Stimulated activated CD4-positive, alpha-beta T cell treated with anti-CD3 and anti-CD28 coated beads, Interleukin-12 subunit alpha, Interleukin-12 subunit beta, amount 100 ng/mL, for 4 hours (primary cell): ENCODE data around the gene UBAC2.
"Not testable (repeated sequence)": the region's sequence is repeated elsewhere in the genome, so short reads cannot be mapped to it uniquely, and the experiment has no call there.

Source experiments
- DNase-seq: peaks from one replicate; pipeline ENCODE4 v3.0.0-alpha.2; 2020

Gene UBAC2

DNA sequence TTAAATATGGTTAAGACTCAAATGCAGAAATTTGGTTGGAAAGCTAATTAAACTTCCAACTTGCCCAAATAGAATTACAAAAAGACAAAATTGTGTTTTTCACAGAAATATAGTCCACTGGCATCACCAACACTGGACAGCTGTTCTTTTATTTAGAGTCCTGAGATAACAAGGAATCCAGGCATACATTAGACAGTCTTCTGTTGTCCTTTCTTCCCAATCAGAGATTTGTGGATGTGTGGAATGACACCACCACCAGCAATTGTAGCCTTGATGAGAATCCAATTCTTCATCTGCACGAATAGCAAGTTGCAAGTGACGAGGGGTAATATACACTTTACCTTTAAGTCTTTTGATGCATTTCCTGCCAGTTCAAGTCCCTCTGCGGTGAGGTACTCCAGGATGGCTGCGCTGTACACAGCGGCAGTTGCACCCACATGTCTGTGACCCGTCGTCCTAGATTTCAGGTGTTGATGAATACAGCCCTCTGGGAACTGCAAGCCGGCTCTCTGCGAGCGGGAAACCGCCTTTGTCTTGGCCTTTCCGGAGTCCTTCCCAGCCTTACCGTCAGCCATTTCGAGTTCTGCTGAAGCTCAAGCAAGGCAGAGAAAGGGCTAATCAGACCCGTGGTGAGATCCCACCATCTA lies 14.7 kb downstream of the UBAC2 start:
- no peak for DNase-seq

DNA sequence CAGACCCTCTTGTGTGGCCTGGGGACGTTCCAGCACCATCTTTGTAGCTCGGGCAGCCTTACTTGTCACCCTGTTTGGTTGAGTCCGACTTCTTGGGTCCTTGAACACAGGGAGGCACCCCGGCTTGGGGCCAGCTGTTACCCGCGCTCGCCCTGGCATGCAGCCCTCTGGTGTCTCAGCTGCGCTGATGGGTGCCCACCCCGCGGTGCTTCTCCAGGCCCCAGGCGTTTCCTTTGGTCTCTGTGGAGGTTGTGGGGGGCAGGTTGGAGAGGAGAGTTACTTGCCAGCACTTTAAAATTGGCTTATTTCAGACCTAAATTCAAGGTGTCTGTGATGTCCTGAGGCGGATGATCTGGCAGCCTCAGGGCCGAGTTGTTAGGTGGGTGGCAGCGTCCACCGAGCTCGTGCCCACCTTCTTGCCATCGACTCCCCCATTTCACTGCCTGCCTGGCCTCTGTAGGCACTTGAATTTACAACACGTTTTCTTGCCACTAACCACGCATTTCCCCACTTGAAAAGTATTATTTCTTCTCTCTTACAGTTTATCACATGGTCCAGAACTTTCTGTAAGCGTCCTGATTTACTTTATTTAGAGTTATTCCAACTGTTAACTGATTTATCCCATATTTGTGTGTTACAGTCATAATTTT lies 16.9 kb downstream of the UBAC2 start:
- DNase-seq = no peak

DNA sequence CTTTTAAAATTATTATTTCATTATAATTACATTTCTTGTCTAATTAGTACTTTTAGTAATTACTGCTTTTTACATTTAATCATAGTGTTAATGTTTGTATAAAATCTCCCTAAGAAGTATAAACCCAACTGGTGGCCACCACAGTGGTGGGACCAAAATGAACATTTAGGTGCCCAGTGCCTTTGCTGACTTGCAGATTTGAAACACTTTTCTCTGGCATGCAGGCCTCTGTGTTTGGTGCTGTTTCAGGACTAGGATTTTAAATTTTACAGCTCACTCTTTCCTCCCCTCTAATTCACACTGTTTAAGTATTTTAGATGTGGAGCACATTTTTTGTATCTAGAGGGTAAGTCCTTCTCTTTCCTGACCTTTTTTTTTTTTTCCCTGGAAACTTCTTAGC lies 17.5 kb downstream of the UBAC2 start:
- no peak for DNase-seq

DNA sequence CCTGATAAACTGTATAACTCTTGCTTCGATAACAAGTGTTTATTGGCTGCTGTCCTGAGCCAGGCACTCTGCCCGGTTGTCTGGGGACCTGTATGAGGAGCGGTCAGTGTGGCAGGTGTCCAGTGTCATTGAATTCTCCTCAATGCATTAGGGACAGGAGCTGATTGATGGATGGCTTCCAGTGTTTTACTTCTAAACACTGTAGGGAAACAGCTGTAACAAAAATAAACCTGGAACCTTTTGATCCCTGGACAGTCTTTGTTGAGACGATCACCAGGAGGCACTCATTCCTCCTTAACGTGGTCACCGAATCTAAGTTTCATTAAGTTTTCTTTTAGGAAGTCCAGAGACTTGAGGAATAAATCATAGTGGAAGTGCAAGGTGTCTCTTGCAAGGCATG lies 17.9 kb downstream of the UBAC2 start:
- no peak for DNase-seq

DNA sequence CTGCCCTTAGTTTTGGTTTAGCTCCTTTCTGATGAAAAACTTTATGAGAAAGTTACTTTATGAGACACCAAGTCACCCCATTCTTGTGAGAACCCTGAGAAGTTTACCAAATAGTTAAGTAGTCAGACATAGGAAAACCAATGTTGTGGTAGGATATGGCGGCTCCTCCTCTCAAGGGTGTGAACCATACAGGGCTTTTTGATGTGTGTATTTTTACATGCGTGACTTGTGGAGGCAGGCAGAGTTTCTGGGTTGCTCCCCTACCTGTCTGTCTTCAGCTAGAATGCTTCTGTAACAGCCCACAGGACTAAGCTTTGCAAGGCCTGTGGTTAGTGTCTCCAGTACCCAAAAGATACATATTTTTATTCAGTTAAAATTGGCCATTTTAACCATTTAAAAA lies 18.3 kb downstream of the UBAC2 start:
- DNase-seq = no peak

DNA sequence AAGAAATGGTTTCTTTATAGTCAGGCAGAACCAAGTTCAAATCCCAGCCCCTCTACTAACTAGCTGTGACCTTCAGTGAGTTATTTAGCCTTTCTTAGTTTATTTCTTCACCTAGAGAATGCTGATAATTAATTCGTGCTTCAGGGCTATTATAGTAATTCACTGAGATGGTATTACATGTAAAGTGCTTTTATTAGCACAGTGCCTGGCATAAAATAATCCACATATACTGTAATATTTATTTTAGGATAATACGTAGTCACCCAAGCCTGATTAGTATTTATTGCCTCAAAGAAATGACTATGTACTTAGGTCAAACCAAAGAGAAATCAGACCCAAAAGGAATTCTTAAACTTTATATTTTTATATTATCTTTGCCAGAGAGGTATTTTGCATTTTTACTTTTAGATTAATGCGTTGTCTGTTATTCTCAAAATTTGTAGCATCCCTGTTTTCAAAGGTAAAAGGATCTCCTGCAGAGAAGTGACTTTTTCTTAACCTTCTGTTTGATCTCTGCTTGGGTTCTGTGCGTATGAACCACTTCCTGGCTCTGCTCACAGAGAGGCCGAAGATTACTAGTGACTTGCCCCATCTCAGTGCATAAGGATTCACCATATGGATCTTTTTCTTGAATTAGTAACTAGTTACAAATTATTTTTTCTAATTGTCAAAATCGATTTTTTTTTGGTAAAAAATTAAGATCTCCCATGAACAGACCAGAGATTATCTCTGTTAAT lies 19.7 kb downstream of the UBAC2 start:
- no peak for DNase-seq

DNA sequence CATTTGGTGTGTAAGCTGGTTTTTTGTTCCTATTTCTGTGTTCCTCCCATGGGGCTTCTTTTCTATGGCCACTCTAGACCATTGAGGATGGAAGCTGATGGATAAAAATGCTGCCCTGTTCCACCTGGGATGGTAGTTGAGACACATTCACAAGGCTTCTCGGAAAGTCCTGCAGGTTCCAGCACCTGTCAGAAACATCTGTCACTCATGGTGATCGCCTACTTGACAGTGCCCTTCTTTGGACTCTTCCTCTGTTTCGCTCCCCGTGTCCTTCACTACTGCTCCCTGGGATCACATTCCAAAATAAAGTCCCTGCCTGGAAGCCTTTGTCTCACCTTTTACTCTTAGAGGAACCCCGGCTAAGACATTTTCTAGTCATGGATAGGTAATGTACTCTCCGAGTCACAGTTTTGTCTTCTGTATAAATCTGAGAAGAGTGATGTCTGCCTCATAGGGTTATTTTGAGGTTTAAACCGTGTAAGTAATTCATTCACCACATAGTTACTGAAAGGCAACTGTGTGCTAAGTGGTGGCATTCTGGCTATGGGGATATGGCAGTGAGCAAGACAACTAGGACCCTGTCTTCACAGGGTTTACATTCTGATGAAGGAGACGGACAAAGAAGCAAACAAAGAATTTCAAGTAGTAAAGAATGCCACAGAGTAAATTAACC lies 21.0 kb downstream of the UBAC2 start:
- no peak for DNase-seq

DNA sequence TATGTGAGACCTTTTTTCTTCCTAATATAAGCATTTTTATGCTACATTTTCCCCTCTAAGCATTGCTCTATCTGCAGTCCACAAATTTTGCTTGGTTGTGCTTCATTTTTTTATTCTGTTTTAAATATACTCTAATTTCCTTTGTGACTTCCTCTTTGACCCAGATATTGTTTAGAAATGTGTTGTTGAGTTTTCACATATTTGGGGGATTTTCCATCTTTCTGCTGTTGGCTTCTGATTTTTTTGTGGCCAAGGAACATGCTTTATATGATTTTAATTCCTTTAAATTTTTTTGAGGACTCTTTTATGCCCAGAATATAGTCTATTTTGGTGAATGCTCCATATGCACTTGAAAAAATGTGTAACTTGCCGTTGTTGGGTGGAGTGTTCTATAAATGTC lies 22.9 kb downstream of the UBAC2 start:
- no peak for DNase-seq

DNA sequence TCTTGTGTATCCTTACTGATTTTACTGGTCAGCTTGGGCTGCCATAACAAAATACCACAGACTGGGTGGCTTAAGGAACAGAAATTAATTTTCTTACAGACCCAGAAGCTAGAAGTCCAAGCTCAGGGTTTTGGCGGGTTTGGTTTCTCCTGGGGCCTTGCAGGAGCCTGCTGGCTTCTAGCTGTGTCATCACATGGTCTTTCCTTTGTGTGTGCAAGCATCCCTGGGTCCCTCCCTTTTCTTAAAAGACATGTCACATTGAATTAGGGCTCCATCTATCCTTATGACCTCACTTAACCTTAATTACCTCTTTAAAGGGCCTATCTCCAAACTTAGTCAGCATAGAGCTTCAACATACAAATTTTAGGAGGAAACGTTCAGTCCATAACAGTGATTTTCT lies 23.4 kb downstream of the UBAC2 start:
- no peak for DNase-seq

DNA sequence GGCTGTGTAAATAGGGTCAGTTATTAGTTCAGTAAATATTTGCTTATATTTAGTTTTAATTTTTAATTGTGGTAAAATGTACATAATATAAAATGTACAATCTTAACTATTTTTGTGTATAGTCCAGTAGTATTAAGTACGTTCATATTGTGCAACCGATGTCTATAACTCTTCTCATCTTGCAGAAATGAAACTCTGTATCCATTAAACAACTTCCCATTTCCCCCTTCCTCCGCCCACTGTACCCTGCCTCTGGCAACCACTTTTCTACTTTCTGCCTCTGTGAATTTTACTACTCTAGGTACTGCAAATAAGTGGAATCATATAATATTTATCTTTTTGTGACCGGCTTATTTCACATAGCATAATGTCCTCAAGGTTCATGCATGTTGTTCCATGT lies 24.4 kb downstream of the UBAC2 start:
- no peak for DNase-seq

DNA sequence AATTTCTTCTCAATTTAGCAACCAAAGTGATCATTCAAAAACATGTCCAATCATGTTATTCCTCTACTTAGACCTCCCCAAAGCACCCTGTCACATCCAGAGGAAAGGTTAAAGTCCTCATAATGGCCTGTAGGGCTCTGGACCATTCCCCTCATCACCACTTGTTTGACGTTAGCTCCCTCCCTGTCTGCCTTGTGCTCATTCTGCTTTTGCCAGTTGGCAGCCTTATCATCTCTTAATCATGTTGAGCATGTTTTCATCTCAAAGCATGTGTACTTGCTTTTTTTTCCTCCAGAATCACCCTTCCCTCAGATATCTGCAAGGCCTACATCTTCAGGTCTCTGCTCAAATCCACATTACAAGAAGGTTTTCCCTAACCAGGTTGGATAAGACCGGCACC lies 25.9 kb downstream of the UBAC2 start:
- DNase-seq = no peak

DNA sequence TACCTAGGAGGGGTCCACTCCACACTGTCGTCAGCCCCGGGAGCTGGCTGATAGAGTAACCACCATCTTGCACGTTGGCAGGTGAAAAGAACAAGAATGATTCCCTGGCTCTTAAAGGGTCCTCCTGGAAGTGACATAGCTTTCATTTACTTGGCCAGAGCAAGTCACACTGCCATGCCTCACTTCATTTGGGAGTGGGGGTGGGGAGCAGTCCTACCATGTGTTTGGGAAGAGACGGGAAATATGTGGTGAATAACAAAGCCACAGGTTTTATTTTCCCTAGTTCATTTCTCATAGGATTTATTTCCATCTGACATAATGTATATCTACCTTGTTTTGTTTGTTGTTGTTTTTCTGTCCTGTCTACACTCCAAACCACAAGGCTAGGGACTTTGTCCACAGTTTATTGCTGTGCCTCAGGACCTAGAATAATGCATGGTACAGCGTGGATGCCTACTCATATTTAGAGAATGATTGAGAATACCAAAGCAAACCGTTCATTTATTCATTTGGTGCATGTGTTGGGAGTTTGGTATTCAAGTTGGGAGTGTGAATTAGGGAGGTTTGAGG lies 26.8 kb downstream of the UBAC2 start:
- no peak for DNase-seq

DNA sequence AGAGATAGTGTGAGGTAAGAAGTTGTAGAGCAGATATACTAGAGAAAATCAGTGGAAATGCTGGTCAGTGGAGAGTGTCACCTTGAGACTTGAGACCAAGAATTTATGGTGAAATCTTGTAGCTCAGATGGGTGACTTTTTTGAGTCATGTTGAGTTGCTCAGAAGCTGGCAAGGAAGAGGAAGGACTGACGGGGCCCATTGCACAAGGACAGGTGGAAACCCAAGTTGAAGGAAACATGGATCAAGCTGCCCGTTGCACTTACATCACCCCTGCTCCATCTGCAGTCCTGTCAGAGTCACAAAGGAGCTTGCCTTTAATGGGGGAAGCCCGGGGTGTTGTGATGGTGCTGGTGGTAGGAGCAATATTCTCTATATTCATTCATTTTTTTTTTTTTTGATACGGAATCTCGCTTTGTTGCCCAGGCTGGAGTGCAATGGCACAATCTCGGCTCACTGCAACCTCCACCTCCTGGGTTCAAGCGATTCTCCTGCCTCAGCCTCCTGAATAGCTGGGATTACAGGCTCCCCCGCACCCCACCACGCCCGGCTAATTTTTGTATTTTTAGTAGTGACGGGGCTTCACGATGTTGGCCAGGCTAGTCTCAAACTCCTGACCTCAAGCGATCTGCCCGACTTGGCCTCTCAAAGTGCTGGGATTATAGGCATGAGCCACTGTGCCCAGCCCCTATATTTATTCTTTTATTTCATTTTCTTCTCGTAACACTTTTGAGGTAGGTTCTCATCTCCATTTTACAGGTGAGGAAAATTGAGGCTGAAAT lies 27.4 kb downstream of the UBAC2 start:
- no peak for DNase-seq

DNA sequence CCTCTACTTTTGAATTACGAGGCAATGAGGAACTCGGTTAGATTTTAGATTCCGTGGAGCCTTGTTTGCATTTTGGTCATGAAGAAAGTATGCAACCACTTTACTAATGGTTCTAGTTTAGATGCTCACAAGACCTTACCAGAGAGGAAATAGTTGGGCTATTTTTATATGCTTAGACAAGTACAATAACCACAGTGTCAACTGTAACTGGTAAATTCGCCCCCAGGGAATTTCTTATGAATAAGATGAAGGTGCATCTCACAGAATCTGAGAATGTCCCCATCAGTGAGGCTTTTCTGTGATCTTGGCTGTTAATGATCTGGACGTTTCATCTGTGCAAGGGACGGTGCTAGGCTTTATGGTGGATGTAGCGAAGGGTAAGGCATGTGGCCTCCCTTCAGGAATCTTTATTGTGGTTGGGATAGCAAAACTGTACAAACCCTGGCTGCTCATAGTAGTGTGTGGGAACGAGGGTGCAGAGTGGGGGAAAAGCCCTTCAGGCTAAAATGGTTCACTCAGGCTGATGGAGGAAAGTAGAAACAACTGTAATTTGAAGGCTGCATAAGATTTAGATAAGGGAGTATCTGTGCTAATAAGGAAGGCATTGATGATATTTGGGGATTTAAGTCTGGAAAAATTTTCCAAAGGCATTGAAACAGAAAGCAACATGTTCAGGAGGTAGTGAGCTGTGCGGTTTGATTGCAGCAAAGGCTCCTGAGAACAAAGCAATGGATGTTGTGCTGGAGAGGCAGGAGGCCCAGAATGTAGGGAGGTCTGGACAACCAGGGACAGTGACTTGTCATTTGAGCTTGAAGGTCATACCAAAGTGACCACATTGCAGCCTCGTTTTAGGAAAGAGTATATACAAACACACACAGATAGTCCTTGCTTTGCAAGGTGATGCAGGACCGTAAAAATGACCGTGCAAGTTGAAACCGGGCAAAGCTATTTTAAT lies 28.4 kb downstream of the UBAC2 start:
- no peak for DNase-seq

DNA sequence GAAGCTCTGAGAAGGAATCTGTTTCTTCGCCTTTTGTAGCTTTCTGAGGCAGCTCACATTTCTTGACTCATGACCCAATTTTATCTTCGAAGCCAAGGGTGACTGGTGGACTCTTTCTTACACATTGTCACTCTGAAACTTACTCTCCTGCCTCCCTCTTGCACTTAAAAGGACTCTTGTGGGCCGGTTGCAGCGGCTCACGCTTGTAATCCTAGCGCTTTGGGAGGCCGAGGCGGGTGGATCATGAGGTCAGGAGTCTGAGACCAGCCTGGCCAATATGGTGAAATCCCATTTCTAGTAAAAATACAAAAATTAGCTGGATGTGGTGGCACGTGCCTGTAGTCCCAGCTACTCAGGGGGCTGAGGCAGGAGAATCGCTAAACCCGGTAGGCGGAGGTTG lies 29.9 kb downstream of the UBAC2 start:
- not testable (repeated sequence) for DNase-seq

DNA sequence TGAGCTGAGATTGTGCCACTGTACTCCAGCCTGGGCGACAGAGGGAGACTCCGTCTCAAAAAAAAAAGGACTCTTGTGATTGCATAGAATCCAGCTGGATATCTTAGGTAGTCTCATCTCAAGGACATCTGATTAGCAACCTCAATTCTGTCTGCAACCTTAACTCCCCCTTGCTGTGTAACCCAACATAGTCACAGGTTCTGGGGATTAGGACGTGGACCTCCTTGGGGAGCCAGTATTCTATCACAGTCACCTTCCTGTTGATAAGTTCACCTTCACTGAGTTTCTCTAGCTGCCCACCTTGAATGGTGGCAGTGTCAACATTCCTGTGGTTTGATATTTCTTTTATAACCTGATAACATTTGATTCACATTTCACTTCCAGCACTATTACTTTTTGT lies 30.3 kb downstream of the UBAC2 start:
- DNase-seq = no peak

DNA sequence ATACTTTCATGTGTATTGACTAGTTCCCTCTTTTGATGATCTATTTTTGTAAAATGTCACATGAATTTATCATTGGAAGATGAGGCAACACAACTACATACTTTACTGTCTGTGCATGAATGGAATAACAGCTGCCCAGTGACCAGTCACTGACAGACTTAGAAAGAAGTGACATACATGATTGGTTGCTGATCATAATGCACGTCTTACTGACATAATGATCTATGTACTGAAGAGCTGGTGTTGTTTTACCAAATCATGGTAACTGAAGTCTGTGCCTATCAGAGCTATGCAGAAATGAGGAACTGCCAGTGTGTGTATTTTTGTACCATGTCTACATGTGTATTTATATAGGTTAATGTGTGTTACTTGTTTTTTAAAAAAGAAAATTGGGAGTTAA lies 31.1 kb downstream of the UBAC2 start:
- DNase-seq = no peak

DNA sequence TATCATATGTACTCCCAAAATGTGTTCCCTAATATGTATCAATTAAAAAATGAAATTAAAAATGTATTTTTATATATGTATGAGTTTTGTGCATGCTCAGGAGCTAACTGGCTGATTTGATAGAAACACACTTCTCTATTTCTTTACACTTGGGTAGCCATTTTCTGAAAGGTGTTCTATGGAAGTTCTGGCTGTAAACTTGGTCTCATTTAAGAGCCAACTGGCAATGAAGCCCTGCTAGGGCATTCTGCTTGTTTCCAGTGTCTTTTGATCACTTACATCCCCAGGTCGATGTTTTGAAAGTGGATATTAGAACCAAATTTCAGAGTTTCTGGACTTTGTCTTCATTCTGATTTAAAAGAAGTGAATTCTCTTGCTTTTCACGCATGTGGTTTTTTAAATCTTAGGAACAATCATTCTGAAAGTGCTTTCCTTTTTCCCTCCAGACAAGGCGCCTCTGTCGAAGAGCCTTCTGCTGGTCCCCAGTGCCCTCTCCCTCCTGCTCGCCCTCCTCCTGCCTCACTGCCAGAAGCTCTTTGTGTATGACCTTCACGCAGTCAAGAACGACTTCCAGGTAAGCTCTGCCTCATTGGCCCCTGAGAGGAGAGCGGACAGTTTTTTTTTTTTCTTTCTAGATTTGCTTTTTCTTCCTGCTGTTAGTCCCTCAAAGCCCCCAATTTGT lies 37.5 kb downstream of the UBAC2 start:
- no peak for DNase-seq

DNA sequence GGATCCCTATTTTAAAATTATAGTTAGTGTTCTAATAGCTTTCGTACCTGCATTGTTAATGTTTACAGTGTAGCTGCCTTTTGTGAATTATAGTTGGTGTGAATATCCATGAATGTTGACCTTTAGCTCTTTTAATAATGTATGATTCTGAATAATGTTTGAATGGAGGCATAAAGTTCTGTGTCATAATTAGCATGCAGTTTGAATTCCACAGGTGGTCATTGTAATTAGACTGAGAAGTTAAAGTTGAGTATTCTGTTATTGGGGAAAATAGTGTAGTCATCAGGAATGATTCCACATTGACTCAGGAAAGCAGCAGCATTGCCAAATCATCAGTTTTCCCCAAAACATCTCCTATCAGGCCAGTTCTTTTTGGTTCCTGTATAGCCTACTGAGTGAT lies 45.4 kb downstream of the UBAC2 start:
- DNase-seq = no peak

DNA sequence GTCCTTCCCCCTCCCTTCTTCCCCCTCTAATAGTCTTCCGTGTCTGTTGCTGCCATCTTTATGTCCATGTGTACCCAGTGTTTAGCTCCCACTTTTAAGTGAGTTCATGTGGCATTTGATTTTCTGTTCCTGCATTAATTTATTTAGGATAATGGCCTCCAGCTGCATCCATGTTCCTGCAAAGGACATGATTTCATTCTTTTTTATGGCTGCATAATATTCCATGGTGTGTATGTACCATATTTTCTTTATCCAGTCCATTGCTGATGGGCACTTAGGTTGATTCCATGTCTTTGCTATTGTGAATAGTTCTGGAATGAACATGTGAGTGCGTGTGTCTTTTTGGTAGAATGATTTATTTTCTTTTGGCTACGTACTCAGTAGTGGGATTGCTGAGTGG lies 48.5 kb downstream of the UBAC2 start:
- DNase-seq = not testable (repeated sequence)

DNA sequence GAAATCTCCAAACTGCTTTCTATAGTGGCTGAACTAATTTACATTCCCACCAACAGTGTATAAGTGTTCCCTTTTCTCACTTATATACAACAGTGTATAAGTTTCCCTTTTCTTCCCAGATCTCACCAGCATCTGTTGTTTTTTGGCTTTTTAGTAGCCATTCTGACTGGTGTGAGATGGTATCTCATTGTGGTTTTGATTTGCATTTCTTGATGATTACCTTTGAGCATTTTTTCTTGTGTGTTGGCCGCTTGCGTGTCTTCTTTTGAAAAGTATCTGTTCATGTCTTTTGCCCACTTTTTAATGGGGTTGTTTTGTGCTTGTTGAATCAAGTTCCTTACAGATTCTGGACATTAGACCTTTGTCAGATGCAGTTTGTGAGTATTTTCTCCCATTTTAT lies 49.0 kb downstream of the UBAC2 start:
- DNase-seq = not testable (repeated sequence)
